NCI-H1105 (cell line): ENCODE data around the gene MYH2.
"Not testable (repeated sequence)": the region's sequence is repeated elsewhere in the genome, so short reads cannot be mapped to it uniquely, and the experiment has no call there.

ENCODE experiments used
- DNase-seq: peaks from one replicate; lab custom pipeline; 2025; lab: John Stamatoyannopoulos, UW

Gene MYH2

GRCh38 chr17:10549096-10549842, at the start of gene MYH2:
TSS of gene MYH2 (minus strand) at chr17:10549658. CDS start at chr17:10547920, 1,738 bp downstream.
- no peak for DNase-seq

GRCh38 chr17:10598621-10599020, 49.2 kb upstream of the MYH2 start:
- no peak for DNase-seq

- DNase-seq = no peak
Measured at GRCh38 chr17:10589553-10590145, 40.2 kb upstream of the MYH2 start.

GRCh38 chr17:10585529-10585928, 36.1 kb upstream of the MYH2 start:
- no peak for DNase-seq

GRCh38 chr17:10583834-10584233, 34.4 kb upstream of the MYH2 start:
- no peak for DNase-seq

- no peak for DNase-seq
Measured at GRCh38 chr17:10579270-10579669, 29.8 kb upstream of the MYH2 start.

- no peak for DNase-seq
Measured at GRCh38 chr17:10574324-10574723, 24.9 kb upstream of the MYH2 start.

- DNase-seq = no peak
Measured at GRCh38 chr17:10563991-10564660, 14.7 kb upstream of the MYH2 start.

GRCh38 chr17:10558049-10558448, 8.6 kb upstream of the MYH2 start:
- DNase-seq = no peak

GRCh38 chr17:10557422-10557821, 8.0 kb upstream of the MYH2 start:
- no peak for DNase-seq

GRCh38 chr17:10556301-10557005, 7.0 kb upstream of the MYH2 start:
- DNase-seq = no peak

- no peak for DNase-seq
Measured at GRCh38 chr17:10550014-10550413, 556 bp upstream of the MYH2 start.

- no peak for DNase-seq
Measured at GRCh38 chr17:10547351-10547750, 2.1 kb downstream of the MYH2 start.

GRCh38 chr17:10543486-10543885, 6.0 kb downstream of the MYH2 start:
- not testable (repeated sequence) for DNase-seq

- DNase-seq = not testable (repeated sequence)
Measured at GRCh38 chr17:10541179-10541578, 8.3 kb downstream of the MYH2 start.

GRCh38 chr17:10532026-10532425, 17.4 kb downstream of the MYH2 start:
- no peak for DNase-seq

GRCh38 chr17:10527419-10527818, 22.0 kb downstream of the MYH2 start:
- no peak for DNase-seq

GRCh38 chr17:10526517-10526916, 22.9 kb downstream of the MYH2 start:
- no peak for DNase-seq

GRCh38 chr17:10523064-10523463, 26.4 kb downstream of the MYH2 start:
- no peak for DNase-seq

GRCh38 chr17:10521949-10522348, 27.5 kb downstream of the MYH2 start:
- no peak for DNase-seq

- DNase-seq = no peak
Measured at GRCh38 chr17:10518271-10519037, 31.0 kb downstream of the MYH2 start, which contains the start of gene MYH1. TSS of gene MYH1 (minus strand) at chr17:10518542. CDS start at chr17:10516642, 1,900 bp downstream.

GRCh38 chr17:10516638-10517037, 32.8 kb downstream of the MYH2 start:
- no peak for DNase-seq
